Ishikawa (cell line): Measurements from ENCODE around the gene TM9SF1.

ENCODE experiments used
- CEBPB ChIP-seq: IDR thresholded peaks from 2 replicates; pipeline ENCODE4 v1.6.1; 2012
- CREB1 ChIP-seq: IDR thresholded peaks from 2 replicates; pipeline ENCODE4 v1.6.1; 2012; ENCODE audit warnings: low read depth
- EGR1 ChIP-seq: IDR thresholded peaks from 2 replicates; pipeline ENCODE4 v1.6.1; 2012
- EP300 ChIP-seq: IDR thresholded peaks from 2 replicates; pipeline ENCODE4 v1.6.1; 2012; ENCODE audit warnings: borderline replicate concordance
- RAD21 ChIP-seq: IDR thresholded peaks from 2 replicates; pipeline ENCODE4 v1.6.1; 2012; ENCODE audit warnings: low read depth
- TAF1 ChIP-seq: IDR thresholded peaks from 2 replicates; pipeline ENCODE4 v1.6.1; 2012; ENCODE audit warnings: low read depth, mild to moderate bottlenecking
- TCF12 ChIP-seq: IDR thresholded peaks from 2 replicates; pipeline ENCODE4 v1.6.1; 2012; ENCODE audit warnings: low read depth
- TEAD4 ChIP-seq: IDR thresholded peaks from 2 replicates; pipeline ENCODE4 v1.6.1; 2012
- YY1 ChIP-seq: IDR thresholded peaks from 2 replicates; pipeline ENCODE4 v1.6.1; 2012; ENCODE audit warnings: low read depth
- ZBTB7A ChIP-seq: IDR thresholded peaks from 2 replicates; pipeline ENCODE4 v1.6.1; 2012; ENCODE audit warnings: low read depth
- TF ChIP-seq, protein P1 (sequence below): IDR thresholded peaks from 2 replicates; pipeline ENCODE4 v1.6.1; 2012; ENCODE audit warnings: low read depth, mild to moderate bottlenecking
- TF ChIP-seq, protein P2 (sequence below): IDR thresholded peaks from 2 replicates; pipeline ENCODE4 v1.6.1; 2012
- TF ChIP-seq, protein P3 (sequence below): IDR thresholded peaks from 2 replicates; pipeline ENCODE4 v1.6.1; 2012

DNA sequence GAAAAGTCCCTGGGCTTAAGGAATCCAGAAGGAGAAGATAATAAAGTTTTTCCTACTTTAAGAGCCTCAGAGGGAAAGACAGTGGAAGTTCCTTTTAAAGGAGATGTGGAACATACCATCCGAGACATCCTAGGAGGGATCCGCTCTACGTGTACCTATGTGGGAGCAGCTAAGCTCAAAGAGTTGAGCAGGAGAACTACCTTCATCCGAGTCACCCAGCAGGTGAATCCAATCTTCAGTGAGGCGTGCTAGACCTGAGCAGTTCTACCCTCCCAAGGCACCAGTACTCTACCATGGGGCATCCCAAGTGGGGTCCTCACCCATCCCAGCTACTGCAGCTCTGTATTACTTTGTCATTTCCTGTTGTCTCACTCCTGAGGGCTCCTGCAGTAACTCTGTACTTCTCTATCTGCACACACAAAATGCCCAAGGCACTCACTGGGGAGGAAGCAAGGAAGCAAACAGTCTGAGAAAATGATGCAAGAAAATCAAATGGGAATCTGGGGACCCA lies 43.3 kb upstream of the TM9SF1 start:
- TF ChIP-seq TAF1 (no peak), RAD21 (no peak), TEAD4 (no peak), EP300 (no peak), TCF12 (no peak), YY1 (no peak), CEBPB (no peak), EGR1 (no peak), ZBTB7A (no peak), CREB1 (no peak)
- TF ChIP-seq, protein P1, sequence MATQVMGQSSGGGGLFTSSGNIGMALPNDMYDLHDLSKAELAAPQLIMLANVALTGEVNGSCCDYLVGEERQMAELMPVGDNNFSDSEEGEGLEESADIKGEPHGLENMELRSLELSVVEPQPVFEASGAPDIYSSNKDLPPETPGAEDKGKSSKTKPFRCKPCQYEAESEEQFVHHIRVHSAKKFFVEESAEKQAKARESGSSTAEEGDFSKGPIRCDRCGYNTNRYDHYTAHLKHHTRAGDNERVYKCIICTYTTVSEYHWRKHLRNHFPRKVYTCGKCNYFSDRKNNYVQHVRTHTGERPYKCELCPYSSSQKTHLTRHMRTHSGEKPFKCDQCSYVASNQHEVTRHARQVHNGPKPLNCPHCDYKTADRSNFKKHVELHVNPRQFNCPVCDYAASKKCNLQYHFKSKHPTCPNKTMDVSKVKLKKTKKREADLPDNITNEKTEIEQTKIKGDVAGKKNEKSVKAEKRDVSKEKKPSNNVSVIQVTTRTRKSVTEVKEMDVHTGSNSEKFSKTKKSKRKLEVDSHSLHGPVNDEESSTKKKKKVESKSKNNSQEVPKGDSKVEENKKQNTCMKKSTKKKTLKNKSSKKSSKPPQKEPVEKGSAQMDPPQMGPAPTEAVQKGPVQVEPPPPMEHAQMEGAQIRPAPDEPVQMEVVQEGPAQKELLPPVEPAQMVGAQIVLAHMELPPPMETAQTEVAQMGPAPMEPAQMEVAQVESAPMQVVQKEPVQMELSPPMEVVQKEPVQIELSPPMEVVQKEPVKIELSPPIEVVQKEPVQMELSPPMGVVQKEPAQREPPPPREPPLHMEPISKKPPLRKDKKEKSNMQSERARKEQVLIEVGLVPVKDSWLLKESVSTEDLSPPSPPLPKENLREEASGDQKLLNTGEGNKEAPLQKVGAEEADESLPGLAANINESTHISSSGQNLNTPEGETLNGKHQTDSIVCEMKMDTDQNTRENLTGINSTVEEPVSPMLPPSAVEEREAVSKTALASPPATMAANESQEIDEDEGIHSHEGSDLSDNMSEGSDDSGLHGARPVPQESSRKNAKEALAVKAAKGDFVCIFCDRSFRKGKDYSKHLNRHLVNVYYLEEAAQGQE = no peak
- TF ChIP-seq, protein P2, sequence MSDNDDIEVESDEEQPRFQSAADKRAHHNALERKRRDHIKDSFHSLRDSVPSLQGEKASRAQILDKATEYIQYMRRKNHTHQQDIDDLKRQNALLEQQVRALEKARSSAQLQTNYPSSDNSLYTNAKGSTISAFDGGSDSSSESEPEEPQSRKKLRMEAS = no peak
- TF ChIP-seq, protein P3, sequence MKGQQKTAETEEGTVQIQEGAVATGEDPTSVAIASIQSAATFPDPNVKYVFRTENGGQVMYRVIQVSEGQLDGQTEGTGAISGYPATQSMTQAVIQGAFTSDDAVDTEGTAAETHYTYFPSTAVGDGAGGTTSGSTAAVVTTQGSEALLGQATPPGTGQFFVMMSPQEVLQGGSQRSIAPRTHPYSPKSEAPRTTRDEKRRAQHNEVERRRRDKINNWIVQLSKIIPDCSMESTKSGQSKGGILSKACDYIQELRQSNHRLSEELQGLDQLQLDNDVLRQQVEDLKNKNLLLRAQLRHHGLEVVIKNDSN = no peak
